ENCODE results near the gene CHCHD4.
"Not testable (repeated sequence)": the region's sequence is repeated elsewhere in the genome, so short reads cannot be mapped to it uniquely, and the experiment has no call there.

The CHCHD4 gene

GRCh38 chr3:14082108-14082657 is 42.5 kb downstream of the CHCHD4 start:
- no peak for TF ChIP-seq CTCF (conservative IDR thresholded peaks at IDR 0.05; ENCODE audit: low read depth)
- no peak overlapping the region for H3K27ac ChIP-seq
- CTCF ChIA-PET = no interaction called here
- DNase-seq (ENCODE audit: low spot score) = no peak
- POLR2A ChIA-PET (ENCODE audit: low non-redundant PET) = no interaction called here

GRCh38 chr3:14077310-14077709 is 47.4 kb downstream of the CHCHD4 start:
- no peak overlapping the region for H3K27ac ChIP-seq
- DNase-seq (ENCODE audit: low spot score) = no peak
- ChIA-PET POLR2A (ENCODE audit: low non-redundant PET) (no interaction called here), CTCF (no interaction called here)
- no peak for TF ChIP-seq CTCF (conservative IDR thresholded peaks at IDR 0.05; ENCODE audit: low read depth)

GRCh38 chr3:14075233-14075632 is 49.4 kb downstream of the CHCHD4 start:
- DNase-seq (ENCODE audit: low spot score); POLR2A ChIA-PET (ENCODE audit: low non-redundant PET); H3K27ac ChIP-seq; CTCF ChIA-PET: not testable (repeated sequence)

- CTCF ChIA-PET = no interaction called here
- no peak for TF ChIP-seq CTCF (conservative IDR thresholded peaks at IDR 0.05; ENCODE audit: low read depth)
- H3K27ac ChIP-seq = no peak overlapping the region
- POLR2A ChIA-PET (ENCODE audit: low non-redundant PET) = no interaction called here
- no peak for DNase-seq (ENCODE audit: low spot score)
These were observed 59.8 kb downstream of the CHCHD4 start for GRCh38 chr3:14064910-14065309.

GRCh38 chr3:14063152-14063551 is 61.5 kb downstream of the CHCHD4 start:
- POLR2A ChIA-PET (ENCODE audit: low non-redundant PET) = no interaction called here
- no peak for DNase-seq (ENCODE audit: low spot score)
- H3K27ac ChIP-seq = no peak overlapping the region
- CTCF ChIA-PET = no interaction called here
- no peak for TF ChIP-seq CTCF (conservative IDR thresholded peaks at IDR 0.05; ENCODE audit: low read depth)
